ENCODE results near the gene BCAS1. TPM values are rescaled to one million over a fixed set of nuclear protein-coding genes. Genes with fewer than 3 reads are reported as not detected.

BCAS1 gene
- total and polyA plus RNA-seq, 7 experiments from 2014 or later = 0.05 to 0.16 (median 0.10) TPM; not detected in 4

Small RNA genes within 50 kb of the gene (microRNA-seq; reads per million reads assigned to microRNA genes)
- not detected for gene MIR4756 (ENCODE audit: borderline microRNAs expressed)

Other genes with a start within 250 kb of the BCAS1 start
- under 1 TPM in 1 of 5 experiments, not detected in 4; 0.78 TPM for gene CYP24A1, start 103.4 kb upstream of the BCAS1 start, total RNA-seq
- gene CYP24A1, start 103.4 kb upstream of the BCAS1 start, polyA plus RNA-seq = not detected
- gene PFDN4, start 137.5 kb upstream of the BCAS1 start, total RNA-seq = 10 to 100 TPM; 14.6 to 30.4 (median 17.7) TPM
- 10 to 100 TPM; 26.4 to 46.5 TPM for gene PFDN4, start 137.5 kb upstream of the BCAS1 start, polyA plus RNA-seq

Data from naive thymus-derived CD4-positive, alpha-beta T cell (primary cell).